Vagina (tissue), 2 donors: ENCODE results near the gene ANP32B. TPM values are rescaled to one million over a fixed set of nuclear protein-coding genes. Genes with fewer than 3 reads are reported as not detected.
"Not testable (repeated sequence)": the region's sequence is repeated elsewhere in the genome, so short reads cannot be mapped to it uniquely, and the experiment has no call there.

Experiments
- DNase-seq, 2 donors: peaks; one replicate each; pipeline ENCODE4 v3.0.0-alpha.2; 2017; ENCODE audit errors: extremely low spot score in 2 of 2
- H3K27ac ChIP-seq: fragments of 200-600 bp; sonication (generic); one replicate; pipeline ENCODE4 v1.5.1; 2019
- H3K27me3 ChIP-seq: fragments of 200-600 bp; sonication (generic); one replicate; pipeline ENCODE4 v1.5.1; 2019
- H3K36me3 ChIP-seq, 2 donors: fragments of 200-600 bp; sonication (generic); one replicate each; pipeline ENCODE4 v1.5.1; 2017 to 2019
- H3K4me1 ChIP-seq: fragments of 200-600 bp; sonication (generic); one replicate; pipeline ENCODE4 v1.5.1; 2019
- H3K4me3 ChIP-seq, 2 donors: fragments of 200-600 bp; sonication (generic); 1 replicate in 1 of 2; 2 replicates in 1 of 2; pipeline ENCODE4 v1.5.1; 2016 to 2019
- H3K9me3 ChIP-seq: fragments of 200-600 bp; sonication (generic); one replicate; pipeline ENCODE4 v1.5.1; 2019
- CTCF ChIP-seq, 3 experiments: fragments of 450-650 bp in 2 of 3; fragments of 200-600 bp in 1 of 3; sonication (generic) in 1 of 3; IDR thresholded peaks; one replicate each; pipeline ENCODE4 v1.5.1; 2017 to 2019; ENCODE audit warnings: antibody characterized with exemption in 3 of 3, mild to moderate bottlenecking in 2 of 3, moderate library complexity in 2 of 3
- POLR2A ChIP-seq, 2 donors: fragments of 450-650 bp; IDR thresholded peaks; one replicate each; pipeline ENCODE4 v1.6.1; 2017; ENCODE audit warnings: antibody characterized with exemption in 2 of 2, mild to moderate bottlenecking in 2 of 2, moderate library complexity in 2 of 2
- POLR2AphosphoS5 ChIP-seq, 2 donors: sonication (generic); formaldehyde crosslinking; IDR thresholded peaks; one replicate each; pipeline ENCODE4 v1.9.0; 2017; ENCODE audit warnings: antibody characterized with exemption in 2 of 2, mild to moderate bottlenecking in 2 of 2, low read depth in 1 of 2; ENCODE audit not compliant: insufficient read depth in 1 of 2
- intact Hi-C: fragments of 100-400 bp; cut with DNase I; formaldehyde crosslinking; loops from one replicate; pipeline ENCODE4 v1.15.1; 2023
- total RNA-seq: library from RNA; depleted of rRNA; stranded (reverse); fragments of >200 nt; gene quantifications from one replicate; pipeline ENCODE4 v1.2.3, GENCODE V29; 2016

The ANP32B gene
- total RNA-seq, 1 donor from 2014 or later = 75.1 TPM

DNA sequence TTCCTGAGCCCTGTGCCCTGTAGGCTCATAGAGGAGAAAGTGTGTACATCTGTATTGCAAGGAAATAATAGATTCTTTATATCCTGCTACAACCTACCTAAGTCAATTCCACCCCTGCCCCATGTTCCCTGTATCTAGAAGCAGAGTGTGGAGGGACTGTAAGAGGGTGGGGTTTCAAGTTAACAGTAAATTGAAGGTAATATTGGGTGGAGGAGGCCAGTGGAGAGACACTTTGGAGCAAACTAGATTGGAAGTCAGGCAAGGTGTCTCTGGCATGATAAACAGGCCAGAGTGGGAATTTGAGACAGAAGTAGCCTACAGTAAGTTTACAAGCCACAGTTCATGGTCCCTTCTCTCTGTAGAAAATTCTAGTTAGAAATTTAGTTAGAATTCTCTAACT, 42.9 kb upstream of the ANP32B start:
- Histone ChIP-seq H3K9me3 (no peaks in the 10 kb centered on the region), H3K36me3 (no peaks in the 10 kb centered on the region), H3K27ac (no peak overlapping the region), H3K4me1 (no peaks in the 10 kb centered on the region), H3K27me3 (no peaks in the 10 kb centered on the region), H3K4me3 (no peak overlapping the region)
- intact Hi-C loops = no loop called here
- no peak for DNase-seq
- TF ChIP-seq POLR2AphosphoS5 (IDR thresholded peaks at IDR 0.05; ENCODE audit: insufficient read depth in 1 of 2, low read depth in 1 of 2) = no peak
- TF ChIP-seq CTCF (IDR thresholded peaks at IDR 0.05) = no peak
- TF ChIP-seq POLR2A (IDR thresholded peaks at IDR 0.05) = no peak

DNA sequence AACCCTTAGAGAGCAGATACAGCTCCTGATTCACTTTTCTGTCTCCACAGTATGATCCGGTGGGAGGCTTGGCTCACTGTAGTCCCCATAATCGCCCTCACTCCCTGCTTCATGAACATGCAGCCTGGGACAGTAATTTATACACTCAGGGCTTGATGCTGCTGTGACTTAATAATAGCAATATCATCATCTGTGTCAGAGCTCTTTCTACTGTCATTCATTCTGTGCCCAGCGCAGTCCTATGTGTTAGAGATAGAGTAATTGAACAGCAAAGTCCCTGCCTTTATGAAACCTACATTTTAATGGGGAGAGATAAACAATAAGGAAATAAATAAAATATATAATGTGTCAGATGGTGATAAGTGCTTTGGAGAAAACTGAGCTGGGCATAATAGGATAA, 42.4 kb upstream of the ANP32B start:
- DNase-seq = no peak

DNA sequence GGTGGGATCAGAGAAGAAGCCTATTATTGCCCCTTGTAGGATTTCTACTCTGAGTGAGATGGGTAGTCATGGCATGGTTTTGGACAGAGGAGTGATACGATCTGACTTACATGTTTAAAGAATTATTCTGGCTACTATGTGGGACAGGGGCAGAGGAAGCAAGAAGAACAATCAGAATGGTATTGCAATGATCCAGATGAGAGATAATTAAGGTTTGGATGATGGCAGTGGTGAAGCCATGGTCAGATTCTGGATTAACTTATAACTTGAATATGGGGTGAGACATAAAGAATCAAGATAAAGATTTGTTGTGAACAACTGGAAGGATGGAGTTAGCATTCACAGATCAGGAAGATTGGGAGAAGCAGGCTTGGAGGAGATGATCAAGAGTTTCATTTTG, 41.8 kb upstream of the ANP32B start:
- no peak for DNase-seq
- H3K36me3 ChIP-seq = no peaks in the 10 kb centered on the region
- no peaks in the 10 kb centered on the region for H3K4me1 ChIP-seq
- no peak overlapping the region for H3K27ac ChIP-seq
- intact Hi-C loops = no loop called here
- no peaks in the 10 kb centered on the region for H3K27me3 ChIP-seq
- no peaks in the 10 kb centered on the region for H3K9me3 ChIP-seq
- TF ChIP-seq CTCF (IDR thresholded peaks at IDR 0.05) (no peak), POLR2AphosphoS5 (IDR thresholded peaks at IDR 0.05; ENCODE audit: insufficient read depth in 1 of 2, low read depth in 1 of 2) (no peak), POLR2A (IDR thresholded peaks at IDR 0.05) (no peak)
- H3K4me3 ChIP-seq = no peak overlapping the region

More for the DNA sequence above, 42.4 kb upstream of the ANP32B start:
- Histone ChIP-seq H3K4me3 (no peak overlapping the region), H3K27me3 (no peaks in the 10 kb centered on the region), H3K36me3 (no peaks in the 10 kb centered on the region), H3K4me1 (no peaks in the 10 kb centered on the region), H3K27ac (no peak overlapping the region), H3K9me3 (no peaks in the 10 kb centered on the region)
- intact Hi-C loops = no loop called here
- TF ChIP-seq POLR2A (IDR thresholded peaks at IDR 0.05) (no peak), POLR2AphosphoS5 (IDR thresholded peaks at IDR 0.05; ENCODE audit: insufficient read depth in 1 of 2, low read depth in 1 of 2) (no peak), CTCF (IDR thresholded peaks at IDR 0.05) (no peak)

DNA sequence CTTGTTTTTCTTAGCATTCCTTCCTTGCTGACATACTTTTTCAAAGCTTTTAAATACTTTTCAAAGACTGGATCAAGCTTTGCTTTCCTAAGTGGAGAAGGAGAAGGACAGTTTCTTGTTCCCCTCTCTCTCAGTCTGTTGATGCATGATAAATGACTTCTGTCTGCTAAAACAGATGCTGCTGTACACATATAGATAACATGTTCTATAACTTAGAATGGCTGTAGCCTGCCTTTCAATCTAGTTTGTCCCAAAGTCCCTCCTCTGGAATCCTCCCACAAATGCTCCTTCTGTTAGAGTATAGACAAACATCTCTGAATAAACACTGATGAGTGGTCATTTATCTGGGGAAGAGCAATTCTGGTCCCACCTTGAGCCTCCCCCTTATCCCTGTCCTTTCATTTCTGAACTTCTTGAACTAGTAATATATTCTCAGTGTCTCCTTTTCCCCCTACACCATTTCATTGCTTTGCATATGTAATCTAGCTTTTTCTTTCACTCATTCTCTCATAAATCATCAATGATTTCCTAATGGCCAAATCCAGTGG, 39.8 kb upstream of the ANP32B start:
- H3K9me3 ChIP-seq = no peaks in the 10 kb centered on the region
- H3K4me3 ChIP-seq = no peak overlapping the region
- TF ChIP-seq CTCF (IDR thresholded peaks at IDR 0.05) = no peak
- TF ChIP-seq POLR2AphosphoS5 (IDR thresholded peaks at IDR 0.05; ENCODE audit: insufficient read depth in 1 of 2, low read depth in 1 of 2) = no peak
- no peak for TF ChIP-seq POLR2A (IDR thresholded peaks at IDR 0.05)
- H3K4me1 ChIP-seq = no peaks in the 10 kb centered on the region
- intact Hi-C loops = no loop called here
- no peaks in the 10 kb centered on the region for H3K27me3 ChIP-seq
- no peak overlapping the region for H3K27ac ChIP-seq
- DNase-seq = no peak
- no peaks in the 10 kb centered on the region for H3K36me3 ChIP-seq

DNA sequence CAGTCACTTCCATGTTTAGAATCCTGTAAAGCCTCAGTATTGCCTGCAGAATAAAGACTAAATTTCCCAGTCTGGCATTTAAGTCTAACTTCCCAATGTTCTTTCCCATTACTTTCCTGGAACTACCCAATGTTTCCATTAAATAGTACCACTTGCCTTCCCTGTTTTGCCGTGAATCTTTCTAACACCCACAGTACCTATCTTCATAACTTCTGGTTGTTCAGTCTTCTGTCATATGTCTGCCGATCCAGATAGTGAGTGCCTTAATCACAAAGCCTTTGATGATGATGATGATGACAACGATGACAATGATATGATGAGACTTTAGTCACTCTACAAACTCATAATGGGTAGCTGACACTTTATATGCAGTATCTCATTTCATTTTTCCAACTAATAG, 38.5 kb upstream of the ANP32B start:
- H3K4me1 ChIP-seq = no peaks in the 10 kb centered on the region

DNA sequence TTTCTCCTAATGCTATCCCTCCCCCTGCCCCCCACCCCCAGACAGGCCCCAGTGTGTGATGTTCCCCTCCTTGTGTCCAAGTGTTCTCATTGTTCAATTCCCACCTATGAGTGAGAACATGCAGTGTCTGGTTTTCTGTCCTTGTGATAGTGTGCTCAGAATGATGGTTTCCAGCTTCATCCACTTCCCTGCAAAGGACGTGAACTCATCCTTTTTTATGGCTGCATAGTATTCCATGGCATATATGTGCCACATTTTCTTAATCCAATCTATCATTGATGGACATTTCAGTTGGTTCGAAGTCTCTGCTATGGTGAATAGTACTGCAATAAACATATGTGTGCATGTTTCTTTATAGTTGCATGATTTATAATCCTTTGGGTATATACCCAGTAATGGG, 37.7 kb upstream of the ANP32B start:
- intact Hi-C loops, DNase-seq: not testable (repeated sequence)

More for the DNA sequence above, 38.5 kb upstream of the ANP32B start:
- TF ChIP-seq CTCF (IDR thresholded peaks at IDR 0.05) (no peak), POLR2A (IDR thresholded peaks at IDR 0.05) (no peak), POLR2AphosphoS5 (IDR thresholded peaks at IDR 0.05; ENCODE audit: insufficient read depth in 1 of 2, low read depth in 1 of 2) (no peak)
- intact Hi-C loops = no loop called here
- H3K27ac ChIP-seq = no peak overlapping the region
- H3K4me3 ChIP-seq = no peak overlapping the region
- H3K36me3 ChIP-seq = no peaks in the 10 kb centered on the region
- H3K9me3 ChIP-seq = no peaks in the 10 kb centered on the region
- DNase-seq = no peak
- H3K27me3 ChIP-seq = no peaks in the 10 kb centered on the region

GRCh38 chr9:97947094-97947493, 36.0 kb upstream of the ANP32B start:
- H3K27me3 ChIP-seq, H3K9me3 ChIP-seq, DNase-seq, H3K4me3 ChIP-seq, H3K36me3 ChIP-seq, H3K27ac ChIP-seq, intact Hi-C loops, H3K4me1 ChIP-seq: not testable (repeated sequence)

More for the DNA sequence above, 37.7 kb upstream of the ANP32B start:
- not testable (repeated sequence) for H3K36me3 ChIP-seq, H3K4me3 ChIP-seq, H3K27ac ChIP-seq, H3K9me3 ChIP-seq, H3K4me1 ChIP-seq, H3K27me3 ChIP-seq

GRCh38 chr9:97950873-97951272, 32.3 kb upstream of the ANP32B start:
- H3K9me3 ChIP-seq, intact Hi-C loops, DNase-seq, H3K4me1 ChIP-seq, H3K36me3 ChIP-seq, H3K27ac ChIP-seq, H3K27me3 ChIP-seq, H3K4me3 ChIP-seq: not testable (repeated sequence)
